K562 (cell line): ENCODE data around the gene PDE12. TPM values are rescaled to one million over a fixed set of nuclear protein-coding genes. Genes with fewer than 3 reads are reported as not detected.
A peak's percentile ranks its signal among the peaks of the same experiment; 100 is the strongest.

Source experiments
- DDX20 ChIP-seq: fragments of 450-650 bp; IDR thresholded peaks from 2 replicates; pipeline ENCODE4 v1.6.1; 2016; ENCODE audit warnings: missing genetic modification characterization, low read depth, mild to moderate bottlenecking, missing compliant biosample characterization, moderate library complexity
- GATA2 ChIP-seq: sonication (generic); formaldehyde crosslinking; IDR thresholded peaks from 2 replicates; pipeline ENCODE4 v1.4.0; 2020; ENCODE audit warnings: mild to moderate bottlenecking, missing genetic modification reagents
- HNRNPH1 ChIP-seq: fragments of 200-400 bp; formaldehyde crosslinking; optimal IDR thresholded peaks from 2 replicates; pipeline ENCODE3; 2017; ENCODE audit warnings: low read depth, mild to moderate bottlenecking, low read length, moderate library complexity
- KAT2B ChIP-seq: IDR thresholded peaks from one replicate; pipeline ENCODE4 v1.6.1; 2012; ENCODE audit warnings: low read depth, mild to moderate bottlenecking, control low read depth, inconsistent platforms, low read length, moderate library complexity
- MAFK ChIP-seq: IDR thresholded peaks from 2 replicates; pipeline ENCODE4 v1.6.1; 2011; ENCODE audit warnings: low read length, improper control_type of control experiment
- MCM7 ChIP-seq, 2 experiments: fragments of 450-650 bp; IDR thresholded peaks; 2 replicates each; pipeline ENCODE4 v1.6.1; 2016 to 2018
- MTA1 ChIP-seq: fragments of 450-650 bp; IDR thresholded peaks from 2 replicates; pipeline ENCODE4 v1.6.1; 2017; ENCODE audit warnings: borderline replicate concordance
- POLR2AphosphoS2 ChIP-seq: IDR thresholded peaks from 2 replicates; pipeline ENCODE4 v1.6.1; 2012; ENCODE audit warnings: low read length, improper control_type of control experiment
- RBM14 ChIP-seq: fragments of 200-400 bp; formaldehyde crosslinking; IDR thresholded peaks from 2 replicates; pipeline ENCODE4 v1.6.1; 2018; ENCODE audit warnings: low read depth, mild to moderate bottlenecking, low read length, moderate library complexity, borderline replicate concordance; ENCODE audit not compliant: insufficient read depth
- RCOR1 ChIP-seq, 2 experiments: IDR thresholded peaks; 2 replicates each; pipeline ENCODE4 v1.6.1; 2012; ENCODE audit warnings: low read depth in 2 of 2, low read length in 2 of 2, borderline replicate concordance in 1 of 2, improper control_type of control experiment in 1 of 2
- TCF3 ChIP-seq: sonication (generic); formaldehyde crosslinking; IDR thresholded peaks from 2 replicates; pipeline ENCODE4 v1.4.0; 2020; ENCODE audit warnings: mild to moderate bottlenecking, missing genetic modification reagents
- XRCC3 ChIP-seq: fragments of 450-650 bp; IDR thresholded peaks from 2 replicates; pipeline ENCODE4 v1.6.1; 2017; ENCODE audit warnings: mild to moderate bottlenecking, moderate library complexity
- ZBTB1 ChIP-seq: sonication (generic); formaldehyde crosslinking; IDR thresholded peaks from 2 replicates; pipeline ENCODE4 v1.8.1; 2023; ENCODE audit warnings: missing genetic modification reagents, low read depth, mild to moderate bottlenecking, borderline replicate concordance
- ZNF175 ChIP-seq: fragments of 200-800 bp; sonication (Bioruptor generic); IDR thresholded peaks from 2 replicates; pipeline ENCODE4 v1.6.1; 2016; ENCODE audit warnings: low read depth, mild to moderate bottlenecking, missing genetic modification characterization, missing compliant biosample characterization
- ZNF431 ChIP-seq: sonication (generic); formaldehyde crosslinking; IDR thresholded peaks from 2 replicates; pipeline ENCODE4 v1.8.0; 2022; ENCODE audit warnings: mild to moderate bottlenecking, missing genetic modification reagents
- ZNF695 ChIP-seq: fragments of 450-650 bp; formaldehyde crosslinking; IDR thresholded peaks from 2 replicates; pipeline ENCODE4 v1.4.0; 2020; ENCODE audit warnings: mild to moderate bottlenecking, moderate library complexity
- polyA plus RNA-seq, 8 experiments: library from polyadenylated mRNA; depleted of rRNA in 4 of 8; stranded (reverse) in 5 of 8; unstranded in 3 of 8; fragments of >200 nt; fragmentation: Nextera tagmentation in 2 of 8; fragmentation: Illumina TruSeq in 1 of 8; extraction: Ambion mirVana in 2 of 8; extraction: Trizol in 1 of 8; gene quantifications; 2 replicates each; pipeline versions ENCODE4 v1.2.1 to v1.2.3, GENCODE V29; 2011 to 2014; ENCODE audit warnings: inconsistent platforms in 1 of 8, missing spikeins in 1 of 8
- total RNA-seq, 7 experiments: library from RNA; depleted of rRNA in 6 of 7; stranded (reverse); fragments of >200 nt in 6 of 7; fragmentation: Illumina TruSeq in 2 of 7; extraction: Trizol in 2 of 7; gene quantifications; 2 replicates each; pipeline versions ENCODE4 v1.2.1 to v1.2.3, GENCODE V29; 2011 to 2021; ENCODE audit warnings: low replicate concordance in 1 of 7
- TF ChIP-seq, protein P1 (sequence below): sonication (generic); formaldehyde crosslinking; IDR thresholded peaks from 2 replicates; pipeline ENCODE4 v1.9.0; 2022; ENCODE audit warnings: mild to moderate bottlenecking, missing genetic modification reagents
- TF ChIP-seq, protein P2 (sequence below), 3 experiments: IDR thresholded peaks in 2 of 3; conservative IDR thresholded peaks in 1 of 3; 2 replicates each; pipeline ENCODE4 v1.5.1; 2011 to 2012; ENCODE audit warnings: low read length in 3 of 3, mild to moderate bottlenecking in 3 of 3, control low read depth in 2 of 3, improper control_type of control experiment in 1 of 3, inconsistent platforms in 1 of 3, low read depth in 1 of 3, mixed read lengths in 1 of 3, moderate library complexity in 1 of 3; ENCODE audit not compliant: insufficient read depth in 2 of 3
- TF ChIP-seq, protein P3 (sequence below): sonication (generic); formaldehyde crosslinking; IDR thresholded peaks from 2 replicates; pipeline ENCODE4 v1.8.0; 2022; ENCODE audit warnings: mild to moderate bottlenecking, missing genetic modification reagents, borderline replicate concordance
- TF ChIP-seq, protein P4 (sequence below): fragments of 450-650 bp; IDR thresholded peaks from 2 replicates; pipeline ENCODE4 v1.6.1; 2017; ENCODE audit warnings: mild to moderate bottlenecking, moderate library complexity
- TF ChIP-seq, protein P5 (sequence below): sonication (generic); formaldehyde crosslinking; IDR thresholded peaks from 2 replicates; pipeline ENCODE4 v1.8.0; 2022; ENCODE audit warnings: mild to moderate bottlenecking, missing genetic modification reagents

The PDE12 gene
- total and polyA plus RNA-seq, 9 of the 15 experiments (the other 6 are each of a cell fraction or from before 2014, with no cell fraction given): 2.1 to 20.5 (median 10.0) TPM

GRCh38 chr3:57598765-57599360 is 42.8 kb downstream of the PDE12 start (continued):
- TF ChIP-seq RCOR1 (IDR thresholded peaks at IDR 0.05; ENCODE audit: borderline replicate concordance in 1 of 2, low read depth in 2 of 2, low read length in 2 of 2): peak; percentile 80 to 95
- TF ChIP-seq KAT2B: no peak
- no peak for TF ChIP-seq XRCC3
- TF ChIP-seq, protein P1, sequence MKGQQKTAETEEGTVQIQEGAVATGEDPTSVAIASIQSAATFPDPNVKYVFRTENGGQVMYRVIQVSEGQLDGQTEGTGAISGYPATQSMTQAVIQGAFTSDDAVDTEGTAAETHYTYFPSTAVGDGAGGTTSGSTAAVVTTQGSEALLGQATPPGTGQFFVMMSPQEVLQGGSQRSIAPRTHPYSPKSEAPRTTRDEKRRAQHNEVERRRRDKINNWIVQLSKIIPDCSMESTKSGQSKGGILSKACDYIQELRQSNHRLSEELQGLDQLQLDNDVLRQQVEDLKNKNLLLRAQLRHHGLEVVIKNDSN (CRISPR knock-in tag): no peak
- TF ChIP-seq, protein P2, sequence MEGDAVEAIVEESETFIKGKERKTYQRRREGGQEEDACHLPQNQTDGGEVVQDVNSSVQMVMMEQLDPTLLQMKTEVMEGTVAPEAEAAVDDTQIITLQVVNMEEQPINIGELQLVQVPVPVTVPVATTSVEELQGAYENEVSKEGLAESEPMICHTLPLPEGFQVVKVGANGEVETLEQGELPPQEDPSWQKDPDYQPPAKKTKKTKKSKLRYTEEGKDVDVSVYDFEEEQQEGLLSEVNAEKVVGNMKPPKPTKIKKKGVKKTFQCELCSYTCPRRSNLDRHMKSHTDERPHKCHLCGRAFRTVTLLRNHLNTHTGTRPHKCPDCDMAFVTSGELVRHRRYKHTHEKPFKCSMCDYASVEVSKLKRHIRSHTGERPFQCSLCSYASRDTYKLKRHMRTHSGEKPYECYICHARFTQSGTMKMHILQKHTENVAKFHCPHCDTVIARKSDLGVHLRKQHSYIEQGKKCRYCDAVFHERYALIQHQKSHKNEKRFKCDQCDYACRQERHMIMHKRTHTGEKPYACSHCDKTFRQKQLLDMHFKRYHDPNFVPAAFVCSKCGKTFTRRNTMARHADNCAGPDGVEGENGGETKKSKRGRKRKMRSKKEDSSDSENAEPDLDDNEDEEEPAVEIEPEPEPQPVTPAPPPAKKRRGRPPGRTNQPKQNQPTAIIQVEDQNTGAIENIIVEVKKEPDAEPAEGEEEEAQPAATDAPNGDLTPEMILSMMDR (IDR thresholded peaks at IDR 0.05 in 2 of 3, conservative IDR thresholded peaks at IDR 0.05 in 1 of 3; ENCODE audit: insufficient read depth in 2 of 3, low read depth in 1 of 3, low read length in 3 of 3): no peak
- no peak for TF ChIP-seq ZBTB1 (CRISPR knock-in tag)
- peak; percentile 79 for TF ChIP-seq GATA2 (CRISPR knock-in tag)
- TF ChIP-seq MTA1: 0 out of 2 replicates have a peak, but pooled peaks have one; percentile 26
- TF ChIP-seq ZNF695 (CRISPR knock-in tag): no peak
- peak; percentile 93 for TF ChIP-seq TCF3 (CRISPR knock-in tag)
- TF ChIP-seq POLR2AphosphoS2: no peak
- no peak for TF ChIP-seq HNRNPH1
- no peak for TF ChIP-seq ZNF431
- TF ChIP-seq, protein P3, sequence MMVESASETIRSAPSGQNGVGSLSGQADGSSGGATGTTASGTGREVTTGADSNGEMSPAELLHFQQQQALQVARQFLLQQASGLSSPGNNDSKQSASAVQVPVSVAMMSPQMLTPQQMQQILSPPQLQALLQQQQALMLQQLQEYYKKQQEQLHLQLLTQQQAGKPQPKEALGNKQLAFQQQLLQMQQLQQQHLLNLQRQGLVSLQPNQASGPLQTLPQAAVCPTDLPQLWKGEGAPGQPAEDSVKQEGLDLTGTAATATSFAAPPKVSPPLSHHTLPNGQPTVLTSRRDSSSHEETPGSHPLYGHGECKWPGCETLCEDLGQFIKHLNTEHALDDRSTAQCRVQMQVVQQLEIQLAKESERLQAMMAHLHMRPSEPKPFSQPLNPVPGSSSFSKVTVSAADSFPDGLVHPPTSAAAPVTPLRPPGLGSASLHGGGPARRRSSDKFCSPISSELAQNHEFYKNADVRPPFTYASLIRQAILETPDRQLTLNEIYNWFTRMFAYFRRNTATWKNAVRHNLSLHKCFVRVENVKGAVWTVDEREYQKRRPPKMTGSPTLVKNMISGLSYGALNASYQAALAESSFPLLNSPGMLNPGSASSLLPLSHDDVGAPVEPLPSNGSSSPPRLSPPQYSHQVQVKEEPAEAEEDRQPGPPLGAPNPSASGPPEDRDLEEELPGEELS (CRISPR knock-in tag): no peak
- no peak for TF ChIP-seq MCM7 (IDR thresholded peaks at IDR 0.05)
- no peak for TF ChIP-seq DDX20 (tag)
- TF ChIP-seq, protein P4, sequence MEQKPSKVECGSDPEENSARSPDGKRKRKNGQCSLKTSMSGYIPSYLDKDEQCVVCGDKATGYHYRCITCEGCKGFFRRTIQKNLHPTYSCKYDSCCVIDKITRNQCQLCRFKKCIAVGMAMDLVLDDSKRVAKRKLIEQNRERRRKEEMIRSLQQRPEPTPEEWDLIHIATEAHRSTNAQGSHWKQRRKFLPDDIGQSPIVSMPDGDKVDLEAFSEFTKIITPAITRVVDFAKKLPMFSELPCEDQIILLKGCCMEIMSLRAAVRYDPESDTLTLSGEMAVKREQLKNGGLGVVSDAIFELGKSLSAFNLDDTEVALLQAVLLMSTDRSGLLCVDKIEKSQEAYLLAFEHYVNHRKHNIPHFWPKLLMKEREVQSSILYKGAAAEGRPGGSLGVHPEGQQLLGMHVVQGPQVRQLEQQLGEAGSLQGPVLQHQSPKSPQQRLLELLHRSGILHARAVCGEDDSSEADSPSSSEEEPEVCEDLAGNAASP: no peak
- TF ChIP-seq, protein P5, sequence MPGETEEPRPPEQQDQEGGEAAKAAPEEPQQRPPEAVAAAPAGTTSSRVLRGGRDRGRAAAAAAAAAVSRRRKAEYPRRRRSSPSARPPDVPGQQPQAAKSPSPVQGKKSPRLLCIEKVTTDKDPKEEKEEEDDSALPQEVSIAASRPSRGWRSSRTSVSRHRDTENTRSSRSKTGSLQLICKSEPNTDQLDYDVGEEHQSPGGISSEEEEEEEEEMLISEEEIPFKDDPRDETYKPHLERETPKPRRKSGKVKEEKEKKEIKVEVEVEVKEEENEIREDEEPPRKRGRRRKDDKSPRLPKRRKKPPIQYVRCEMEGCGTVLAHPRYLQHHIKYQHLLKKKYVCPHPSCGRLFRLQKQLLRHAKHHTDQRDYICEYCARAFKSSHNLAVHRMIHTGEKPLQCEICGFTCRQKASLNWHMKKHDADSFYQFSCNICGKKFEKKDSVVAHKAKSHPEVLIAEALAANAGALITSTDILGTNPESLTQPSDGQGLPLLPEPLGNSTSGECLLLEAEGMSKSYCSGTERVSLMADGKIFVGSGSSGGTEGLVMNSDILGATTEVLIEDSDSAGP: no peak
- no peak for TF ChIP-seq MAFK
- TF ChIP-seq RBM14: no peak
- TF ChIP-seq ZNF175 (CRISPR knock-in tag): no peak
